ES-I3 (cell line): ENCODE data around the gene KRT39.

Experiments
- H3K36me3 ChIP-seq: 2 replicates; pipeline ENCODE4 v1.6.1; 2013; ENCODE audit warnings: mild to moderate bottlenecking, low read length, control low read depth, moderate library complexity; ENCODE audit not compliant: insufficient read depth
- H3K4me1 ChIP-seq: 2 replicates; pipeline ENCODE4 v1.6.1; 2013; ENCODE audit warnings: mild to moderate bottlenecking, control low read depth, low read length; ENCODE audit not compliant: insufficient read depth
- H3K9ac ChIP-seq: 2 replicates; pipeline ENCODE4 v1.6.1; 2013; ENCODE audit warnings: low read depth, mild to moderate bottlenecking, low read length, moderate library complexity
- H3K9me3 ChIP-seq: 2 replicates; pipeline ENCODE4 v1.6.1; 2013; ENCODE audit warnings: mild to moderate bottlenecking, low read length, moderate library complexity; ENCODE audit not compliant: control insufficient read depth, insufficient read depth

The KRT39 gene

DNA sequence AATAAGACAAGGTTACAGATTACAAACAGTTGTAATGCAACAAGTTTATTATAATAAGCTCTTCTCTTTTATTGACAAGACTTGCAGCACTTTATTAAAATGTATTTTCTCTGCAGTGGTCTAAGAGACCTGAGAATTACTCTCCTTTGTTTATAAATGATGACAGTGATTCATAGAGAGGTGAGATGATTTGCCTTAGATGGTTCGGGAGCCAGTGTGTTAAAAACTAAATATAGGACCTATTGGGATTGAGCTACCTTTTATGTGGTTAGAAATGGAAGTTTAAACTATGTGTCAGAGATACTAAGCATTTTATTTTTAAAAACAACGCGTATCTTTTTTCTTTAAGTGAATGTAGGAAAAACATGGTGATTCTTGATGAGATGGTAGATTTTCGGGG is 30.1 kb upstream of the KRT39 start:
- Histone ChIP-seq H3K36me3 (no peaks in the 10 kb centered on the region), H3K9me3 (no peaks in the 10 kb centered on the region), H3K9ac (no peak overlapping the region), H3K4me1 (no peaks in the 10 kb centered on the region)

DNA sequence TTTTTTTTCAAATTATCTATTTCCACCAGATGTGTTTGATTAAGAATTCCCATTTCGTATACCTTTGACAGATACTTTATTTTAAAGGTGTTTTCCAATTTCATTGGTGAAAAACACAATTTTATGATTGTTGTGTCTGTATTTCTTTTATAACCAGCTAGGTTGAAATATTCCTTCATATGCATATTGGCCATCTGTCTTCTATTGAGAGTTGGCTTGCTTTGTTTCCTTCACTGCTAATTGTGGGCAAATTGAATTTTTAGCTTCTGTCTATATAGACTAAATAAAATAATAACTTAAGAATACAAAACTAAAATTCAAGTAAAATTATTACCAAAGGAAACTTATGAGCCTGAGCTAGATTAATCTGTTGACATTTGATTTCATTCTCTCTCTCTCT is 28.4 kb upstream of the KRT39 start:
- Histone ChIP-seq H3K9me3 (no peaks in the 10 kb centered on the region), H3K4me1 (no peaks in the 10 kb centered on the region), H3K9ac (no peak overlapping the region), H3K36me3 (no peaks in the 10 kb centered on the region)

DNA sequence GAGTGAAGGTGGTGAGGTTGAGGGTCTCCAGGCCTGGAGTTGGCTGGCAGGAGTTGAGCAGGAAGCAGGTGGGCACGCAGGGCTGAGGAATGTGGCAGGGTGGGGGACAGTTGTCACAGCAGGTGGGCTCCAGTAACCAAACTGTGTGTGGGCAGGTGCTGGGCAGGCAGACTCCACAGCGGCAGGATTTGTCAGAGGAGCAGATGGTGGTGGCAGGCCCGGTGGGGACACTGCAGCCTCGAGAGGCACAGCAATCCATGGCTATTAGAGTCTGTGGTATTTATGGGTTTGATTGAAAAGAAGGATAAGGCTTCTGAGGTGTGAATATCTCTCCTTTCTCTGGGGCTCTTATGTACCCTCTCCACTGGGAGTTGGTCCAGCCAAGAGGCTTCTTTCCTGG is 27.1 kb upstream of the KRT39 start, which contains the start of gene KRTAP3-3:
TSS of gene KRTAP3-3 (minus strand) at position 326 of the 400 bp plus-strand sequence. CDS start at position 259, 67 bp downstream.
- no peaks in the 10 kb centered on the region for H3K9me3 ChIP-seq
- H3K4me1 ChIP-seq, result no peaks in the 10 kb centered on the region
- no peak within 1 kb of the TSS for H3K9ac ChIP-seq
- no peaks in the 10 kb centered on the region for H3K36me3 ChIP-seq

DNA sequence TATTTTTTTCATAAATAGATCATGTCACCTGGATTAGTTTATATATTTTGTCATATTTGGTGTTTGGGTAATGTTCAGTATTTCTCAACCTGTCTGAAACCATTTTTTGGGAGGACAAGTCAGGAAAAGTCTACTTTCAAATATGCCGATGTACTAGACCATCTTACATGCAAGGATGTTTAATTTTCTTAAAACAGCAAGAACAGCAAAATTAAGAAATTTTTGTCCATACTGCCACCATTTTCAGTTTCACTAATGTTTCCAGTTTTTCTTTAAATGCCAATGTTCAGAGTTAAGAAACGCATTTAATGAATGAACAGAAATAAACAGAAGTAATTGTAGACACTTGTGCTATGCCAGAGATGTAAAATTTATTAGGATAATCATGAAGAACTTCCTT is 26.3 kb upstream of the KRT39 start:
- Histone ChIP-seq H3K4me1 (no peaks in the 10 kb centered on the region), H3K36me3 (no peaks in the 10 kb centered on the region), H3K9me3 (no peaks in the 10 kb centered on the region), H3K9ac (no peak overlapping the region)

GRCh38 chr17:40992666-40993065 is 25.9 kb upstream of the KRT39 start:
- Histone ChIP-seq H3K9ac (no peak overlapping the region), H3K9me3 (no peaks in the 10 kb centered on the region), H3K36me3 (no peaks in the 10 kb centered on the region), H3K4me1 (no peaks in the 10 kb centered on the region)

DNA sequence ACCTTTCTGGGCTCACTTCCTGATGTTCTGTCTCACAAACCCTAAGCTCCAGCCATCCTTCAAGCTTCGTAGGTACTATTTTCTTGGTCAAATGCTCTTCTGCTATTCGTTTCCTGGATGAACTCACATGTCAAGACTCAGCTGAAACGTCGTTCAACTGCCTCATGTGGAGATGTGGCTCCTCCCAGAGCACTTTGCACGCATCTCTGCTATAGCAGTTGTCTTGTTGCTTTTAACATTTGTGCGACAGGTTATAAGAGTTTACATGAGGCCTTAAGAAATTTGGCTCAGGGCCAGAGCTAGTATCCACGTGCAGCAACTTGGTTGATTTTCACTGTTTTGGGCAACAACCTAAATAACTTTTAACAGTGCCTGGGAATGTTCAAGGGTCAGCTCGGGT is 20.2 kb upstream of the KRT39 start:
- Histone ChIP-seq H3K36me3 (no peaks in the 10 kb centered on the region), H3K9me3 (no peaks in the 10 kb centered on the region), H3K9ac (no peak overlapping the region), H3K4me1 (no peaks in the 10 kb centered on the region)

DNA sequence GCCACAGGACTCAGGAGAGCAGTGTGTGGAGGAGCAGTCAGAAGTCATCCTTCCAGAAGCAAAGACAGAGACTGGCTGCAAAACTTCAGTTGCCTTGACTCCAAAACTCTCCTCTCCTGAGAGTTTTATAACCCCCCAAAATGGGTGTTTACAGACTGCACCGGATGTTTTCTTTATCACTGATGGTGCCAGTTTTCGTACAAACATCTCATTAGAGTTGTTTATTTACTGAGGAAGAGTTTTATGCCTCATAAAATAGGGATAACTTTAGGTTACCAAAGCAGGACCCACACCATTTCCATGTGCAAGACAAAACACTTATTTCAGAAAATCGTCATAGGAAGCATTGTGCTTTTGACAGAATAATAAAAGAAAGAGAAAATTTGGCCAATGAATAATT is 17.5 kb upstream of the KRT39 start, which contains the start of gene KRT40:
TSS of gene KRT40 (minus strand) at position 101 of the 400 bp plus-strand sequence. CDS start at position 48, 53 bp downstream.
- no peaks in the 10 kb centered on the region for H3K9me3 ChIP-seq
- no peak within 1 kb of the TSS for H3K9ac ChIP-seq
- H3K36me3 ChIP-seq, result no peaks in the 10 kb centered on the region
- peaks cover 8% of the 10 kb centered on the region; the same call in 1 of the 2 replicates for H3K4me1 ChIP-seq

GRCh38 chr17:40981115-40981514 is 14.4 kb upstream of the KRT39 start:
- Histone ChIP-seq H3K36me3 (no peaks in the 10 kb centered on the region), H3K4me1 (peaks cover 8% of the 10 kb centered on the region; the same call in 1 of the 2 replicates), H3K9ac (no peak overlapping the region), H3K9me3 (no peaks in the 10 kb centered on the region)

DNA sequence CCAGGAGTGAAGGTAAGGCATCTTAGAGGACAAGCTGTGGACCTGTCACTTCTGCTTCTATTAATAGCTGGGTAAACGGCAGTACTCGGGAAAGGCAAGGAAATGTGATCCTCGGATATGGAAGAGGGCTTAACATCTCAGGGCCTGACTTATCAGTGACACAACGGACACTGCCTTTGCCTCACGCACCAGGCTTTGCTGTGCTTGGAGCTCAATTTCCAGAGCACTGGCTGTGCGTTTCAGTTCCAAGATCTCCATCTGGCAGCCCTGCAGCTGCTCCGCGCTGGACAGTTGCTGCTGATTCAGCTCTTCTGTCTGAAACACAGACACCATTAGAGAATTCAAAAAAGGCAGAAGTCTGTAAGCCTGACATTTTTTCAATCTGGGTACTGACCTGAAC is 13.8 kb upstream of the KRT39 start:
- H3K36me3 ChIP-seq, result no peaks in the 10 kb centered on the region
- no peak overlapping the region for H3K9ac ChIP-seq
- H3K4me1 ChIP-seq, result peaks cover 8% of the 10 kb centered on the region; the same call in 1 of the 2 replicates
- no peaks in the 10 kb centered on the region for H3K9me3 ChIP-seq

DNA sequence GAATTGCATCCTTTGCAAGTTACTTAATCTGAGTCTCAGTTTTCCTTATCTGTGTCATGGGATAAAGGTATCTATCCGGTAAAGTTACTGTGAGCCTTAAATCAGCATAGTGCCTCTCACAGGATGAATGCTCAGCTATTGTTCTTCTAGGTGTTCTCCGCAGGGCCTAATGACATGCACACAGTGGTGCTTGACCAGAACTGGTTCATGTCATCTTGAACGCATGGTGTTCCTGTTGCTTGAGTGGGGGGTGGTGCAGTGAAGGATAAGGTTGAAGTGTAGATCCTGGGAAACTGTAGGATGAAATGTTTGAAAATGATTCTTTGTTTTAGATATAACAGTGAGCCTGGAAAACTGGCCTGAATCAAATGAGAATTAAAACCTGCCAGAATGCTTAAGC is 13.4 kb upstream of the KRT39 start:
- no peaks in the 10 kb centered on the region for H3K36me3 ChIP-seq
- H3K9me3 ChIP-seq, result no peaks in the 10 kb centered on the region
- H3K9ac ChIP-seq, result no peak overlapping the region
- H3K4me1 ChIP-seq, result peaks cover 8% of the 10 kb centered on the region; the same call in 1 of the 2 replicates

DNA sequence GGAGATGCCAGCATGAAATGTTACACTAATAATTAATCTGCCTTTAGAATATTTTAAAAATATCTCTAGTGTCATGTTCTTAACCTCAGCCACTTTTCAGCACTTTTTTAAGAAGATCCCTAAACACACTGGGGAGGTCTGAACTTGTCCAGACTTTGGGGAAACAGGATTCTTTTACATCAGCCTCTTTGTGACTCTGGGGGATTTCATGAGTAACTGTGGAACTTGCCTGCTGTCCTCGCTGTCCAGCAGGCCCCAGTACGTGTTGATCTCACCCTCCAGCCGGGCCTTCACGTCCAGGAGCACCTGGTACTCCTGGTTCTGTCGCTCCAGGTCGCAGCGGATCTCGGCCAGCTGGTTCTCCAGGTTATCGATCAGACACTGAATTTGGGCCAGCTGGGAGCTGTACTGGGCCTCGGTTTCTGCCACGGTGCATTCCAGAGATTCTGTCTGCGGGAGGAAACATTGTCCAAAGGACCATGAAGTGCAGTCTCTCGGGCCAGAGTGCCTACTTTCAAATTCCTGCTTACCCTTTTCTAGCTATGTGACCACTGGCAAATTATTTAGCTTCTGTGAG is 11.9 kb upstream of the KRT39 start:
- H3K9me3 ChIP-seq, result no peaks in the 10 kb centered on the region
- H3K9ac ChIP-seq, result no peak overlapping the region
- no peaks in the 10 kb centered on the region for H3K36me3 ChIP-seq
- peaks cover 8% of the 10 kb centered on the region; the same call in 1 of the 2 replicates for H3K4me1 ChIP-seq

- H3K36me3 ChIP-seq, result no peaks in the 10 kb centered on the region
- H3K9ac ChIP-seq, result no peak overlapping the region
- H3K4me1 ChIP-seq, result peaks cover 6% of the 10 kb centered on the region; the same call in 1 of the 2 replicates
- H3K9me3 ChIP-seq, result no peaks in the 10 kb centered on the region; the same call in 1 of the 2 replicates
These were observed 8.8 kb upstream of the KRT39 start for GRCh38 chr17:40975516-40975915.

- Histone ChIP-seq H3K9me3 (no peaks in the 10 kb centered on the region; the same call in 1 of the 2 replicates), H3K9ac (no peak overlapping the region), H3K36me3 (no peaks in the 10 kb centered on the region), H3K4me1 (no peaks in the 10 kb centered on the region)
These were observed 7.6 kb upstream of the KRT39 start for GRCh38 chr17:40974366-40974765.

DNA sequence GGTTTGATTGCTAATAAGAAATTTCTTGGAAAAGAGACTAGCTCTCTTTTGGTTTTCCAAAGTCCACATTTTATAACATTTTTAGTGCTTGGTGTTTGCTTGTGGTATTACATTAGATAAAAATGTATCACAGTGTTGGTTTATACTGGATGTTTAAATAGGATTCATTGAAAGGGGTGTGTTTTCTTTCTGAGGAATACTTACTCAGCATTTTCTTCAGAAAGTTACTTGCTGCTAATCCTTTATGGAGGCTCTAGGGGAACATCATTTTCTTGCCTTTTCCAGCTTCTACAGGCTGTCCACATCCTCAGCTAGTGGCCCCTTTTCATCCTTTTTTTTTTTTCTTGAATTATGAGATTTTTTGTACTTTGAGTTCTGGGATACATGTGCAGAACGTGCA is 834 bp upstream of the KRT39 start:
- no peaks in the 10 kb centered on the region for H3K4me1 ChIP-seq
- H3K9me3 ChIP-seq, result no peaks in the 10 kb centered on the region; the same call in 1 of the 2 replicates
- H3K9ac ChIP-seq, result no peak overlapping the region
- no peaks in the 10 kb centered on the region for H3K36me3 ChIP-seq

DNA sequence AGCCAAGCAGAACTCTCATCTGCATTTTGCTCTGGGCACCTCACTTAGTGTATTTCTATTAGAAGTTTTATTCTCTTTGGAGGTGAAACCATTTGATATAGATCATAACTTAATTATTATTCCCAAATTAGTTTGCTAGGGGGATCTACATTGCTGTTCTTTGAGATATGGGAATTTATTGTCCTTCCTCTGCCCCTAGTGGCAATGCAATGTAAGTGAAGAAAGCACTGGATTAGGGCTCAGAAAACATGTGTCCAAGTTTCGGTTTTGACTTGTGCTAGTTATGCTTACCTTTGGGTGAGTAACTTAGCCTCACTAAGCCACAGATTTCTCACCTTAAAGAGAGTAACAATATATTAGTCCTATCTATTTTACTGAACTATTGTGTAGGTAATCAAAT is 2.9 kb downstream of the KRT39 start:
- Histone ChIP-seq H3K36me3 (no peaks in the 10 kb centered on the region), H3K9ac (no peak overlapping the region), H3K4me1 (no peaks in the 10 kb centered on the region), H3K9me3 (no peaks in the 10 kb centered on the region)
